C4-2B (cell line): ENCODE measurements around the gene HMGCS2.
A peak's percentile ranks its signal among the peaks of the same experiment; 100 is the strongest.

Experiments
- H3K27ac ChIP-seq: fragments of 450-650 bp; 2 replicates; pipeline ENCODE4 v1.5.1; 2017
- ZFX ChIP-seq: fragments of 450-650 bp; IDR thresholded peaks from 2 replicates; pipeline ENCODE4 v1.6.1; 2017
- TF ChIP-seq, protein P1 (sequence below): fragments of 450-650 bp; conservative IDR thresholded peaks from 2 replicates; pipeline ENCODE4 v1.5.1; 2017; ENCODE audit warnings: mild to moderate bottlenecking

Gene HMGCS2

DNA sequence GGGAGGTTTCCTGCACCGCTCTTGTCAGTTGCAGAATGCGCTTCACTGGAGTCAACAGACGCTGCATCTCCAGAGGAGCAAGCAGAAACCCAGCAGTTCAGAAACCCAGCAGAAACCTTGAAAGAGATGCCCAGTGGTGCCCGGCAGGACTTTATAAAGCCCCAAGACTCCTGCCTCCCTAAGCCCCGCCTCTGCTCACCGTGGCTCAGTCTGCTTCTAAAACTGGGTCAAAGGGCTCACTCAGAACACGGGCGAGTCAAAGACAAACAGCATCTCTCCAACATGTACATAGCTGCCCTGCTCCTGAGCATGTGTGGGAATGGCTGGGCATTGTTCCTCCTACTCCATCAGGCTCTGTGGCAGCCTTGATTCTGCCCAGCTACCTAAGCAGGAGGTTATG, at the start of gene HMGCS2:
Gene HMGCS2, minus strand, starts transcription at position 128 of the 400 bp plus-strand sequence. Its CDS starts 61 bp downstream, at position 67.
- TF ChIP-seq, protein P1, sequence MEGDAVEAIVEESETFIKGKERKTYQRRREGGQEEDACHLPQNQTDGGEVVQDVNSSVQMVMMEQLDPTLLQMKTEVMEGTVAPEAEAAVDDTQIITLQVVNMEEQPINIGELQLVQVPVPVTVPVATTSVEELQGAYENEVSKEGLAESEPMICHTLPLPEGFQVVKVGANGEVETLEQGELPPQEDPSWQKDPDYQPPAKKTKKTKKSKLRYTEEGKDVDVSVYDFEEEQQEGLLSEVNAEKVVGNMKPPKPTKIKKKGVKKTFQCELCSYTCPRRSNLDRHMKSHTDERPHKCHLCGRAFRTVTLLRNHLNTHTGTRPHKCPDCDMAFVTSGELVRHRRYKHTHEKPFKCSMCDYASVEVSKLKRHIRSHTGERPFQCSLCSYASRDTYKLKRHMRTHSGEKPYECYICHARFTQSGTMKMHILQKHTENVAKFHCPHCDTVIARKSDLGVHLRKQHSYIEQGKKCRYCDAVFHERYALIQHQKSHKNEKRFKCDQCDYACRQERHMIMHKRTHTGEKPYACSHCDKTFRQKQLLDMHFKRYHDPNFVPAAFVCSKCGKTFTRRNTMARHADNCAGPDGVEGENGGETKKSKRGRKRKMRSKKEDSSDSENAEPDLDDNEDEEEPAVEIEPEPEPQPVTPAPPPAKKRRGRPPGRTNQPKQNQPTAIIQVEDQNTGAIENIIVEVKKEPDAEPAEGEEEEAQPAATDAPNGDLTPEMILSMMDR, result no peak
- no peak for TF ChIP-seq ZFX
- peak within 1 kb of the TSS; percentile 15 for H3K27ac ChIP-seq

DNA sequence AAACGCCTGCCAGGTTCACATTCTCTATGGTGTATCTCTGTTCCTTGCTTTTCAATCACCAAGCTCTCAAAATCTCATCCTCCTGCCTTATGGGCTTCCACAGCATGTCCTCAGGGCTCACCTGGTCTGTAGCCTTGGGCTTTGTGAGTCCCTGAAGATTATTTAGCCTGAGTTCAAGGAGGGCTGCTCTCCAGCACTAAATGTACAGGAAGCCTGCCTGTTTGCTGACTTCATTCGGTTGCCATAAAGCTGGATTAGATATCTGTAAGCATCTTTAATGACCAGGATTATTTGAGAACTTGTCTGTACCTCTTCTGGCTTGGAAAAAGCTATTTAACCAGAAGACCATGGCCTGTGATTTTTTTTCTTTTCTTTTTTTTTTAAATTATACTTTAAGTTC, 49.5 kb upstream of the HMGCS2 start:
- no peak overlapping the region for H3K27ac ChIP-seq
- TF ChIP-seq, protein P1, result no peak
- TF ChIP-seq ZFX, result no peak

DNA sequence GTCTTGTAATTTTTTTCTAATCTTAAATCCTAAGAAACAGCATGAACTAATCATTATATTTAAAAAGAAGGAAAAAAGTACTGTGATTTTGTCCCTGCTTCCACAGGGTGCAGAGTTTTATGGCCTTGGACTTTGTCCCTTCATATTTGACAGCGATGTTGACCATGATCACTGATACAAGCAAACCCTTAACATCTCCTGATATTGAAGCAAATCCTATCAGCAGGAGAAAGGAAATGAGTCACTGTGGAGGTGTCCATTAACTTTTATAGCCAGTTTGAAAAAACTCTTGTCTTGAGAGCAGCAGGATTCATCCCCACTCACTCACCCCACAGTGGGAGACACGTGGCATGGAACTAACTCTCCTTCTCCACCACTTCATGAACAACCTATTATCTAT, 47.7 kb upstream of the HMGCS2 start:
- no peak overlapping the region for H3K27ac ChIP-seq
- TF ChIP-seq, protein P1, result no peak
- TF ChIP-seq ZFX, result no peak

DNA sequence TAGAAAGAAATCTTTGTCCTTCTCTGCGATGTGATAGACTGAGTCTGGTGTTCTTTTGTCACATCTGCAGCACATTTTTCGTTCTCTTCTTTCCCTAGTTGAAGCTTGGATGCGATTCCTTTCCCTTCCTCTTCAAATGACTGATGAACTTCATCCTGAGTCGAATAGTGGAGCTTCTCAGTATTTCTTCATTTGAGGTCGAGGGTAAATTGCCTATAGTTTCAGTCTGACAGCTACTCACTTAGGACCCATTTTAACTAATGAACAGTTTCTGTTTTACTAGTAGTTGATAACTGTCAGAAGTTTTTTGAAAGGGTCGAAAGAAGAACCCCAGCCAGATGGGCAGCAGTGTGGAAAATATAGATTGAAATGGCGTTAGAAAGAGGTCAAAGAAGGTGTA, 47.2 kb upstream of the HMGCS2 start:
- no peak overlapping the region for H3K27ac ChIP-seq
- TF ChIP-seq ZFX, result no peak
- TF ChIP-seq, protein P1, result no peak

DNA sequence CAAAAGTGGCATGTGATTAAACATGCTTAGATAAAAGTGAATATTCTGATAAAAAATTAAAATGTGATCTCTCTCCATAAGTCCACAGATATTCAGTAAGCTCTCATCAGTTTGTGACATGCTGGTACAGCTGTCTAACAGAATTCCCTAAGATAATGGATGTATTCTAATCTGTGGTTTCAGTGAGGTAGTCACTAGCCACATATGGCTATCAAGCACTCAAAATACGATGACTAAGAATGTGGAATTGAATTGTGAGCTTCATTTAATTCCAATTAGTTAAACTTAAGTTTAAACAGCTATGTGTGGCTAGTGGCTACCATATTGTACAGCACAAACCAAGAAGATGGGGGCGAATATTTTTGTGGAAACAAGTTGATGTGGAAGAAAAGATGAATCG, 46.7 kb upstream of the HMGCS2 start:
- H3K27ac ChIP-seq, result no peak overlapping the region
- TF ChIP-seq, protein P1, result no peak
- TF ChIP-seq ZFX, result no peak

DNA sequence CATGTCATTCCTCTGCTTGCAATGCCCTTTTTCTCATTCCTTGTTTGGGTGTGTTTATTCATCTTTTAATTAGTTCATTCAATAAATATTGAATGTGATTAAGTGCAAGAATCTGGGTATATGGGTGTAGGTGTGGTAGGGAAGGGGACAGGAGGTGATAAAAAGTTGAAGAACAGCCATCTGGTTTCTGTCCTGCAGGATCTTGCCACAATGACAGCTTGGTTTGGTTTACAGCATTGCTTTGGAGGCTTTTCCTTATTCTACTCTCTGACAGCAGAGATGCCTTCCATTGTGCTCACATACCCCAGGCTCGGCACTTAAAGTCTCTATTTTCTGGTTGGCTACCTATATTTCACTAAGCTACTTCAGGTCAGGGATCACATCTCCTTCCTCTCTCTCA, 45.6 kb upstream of the HMGCS2 start:
- no peak overlapping the region for H3K27ac ChIP-seq
- TF ChIP-seq, protein P1, result no peak
- no peak for TF ChIP-seq ZFX

DNA sequence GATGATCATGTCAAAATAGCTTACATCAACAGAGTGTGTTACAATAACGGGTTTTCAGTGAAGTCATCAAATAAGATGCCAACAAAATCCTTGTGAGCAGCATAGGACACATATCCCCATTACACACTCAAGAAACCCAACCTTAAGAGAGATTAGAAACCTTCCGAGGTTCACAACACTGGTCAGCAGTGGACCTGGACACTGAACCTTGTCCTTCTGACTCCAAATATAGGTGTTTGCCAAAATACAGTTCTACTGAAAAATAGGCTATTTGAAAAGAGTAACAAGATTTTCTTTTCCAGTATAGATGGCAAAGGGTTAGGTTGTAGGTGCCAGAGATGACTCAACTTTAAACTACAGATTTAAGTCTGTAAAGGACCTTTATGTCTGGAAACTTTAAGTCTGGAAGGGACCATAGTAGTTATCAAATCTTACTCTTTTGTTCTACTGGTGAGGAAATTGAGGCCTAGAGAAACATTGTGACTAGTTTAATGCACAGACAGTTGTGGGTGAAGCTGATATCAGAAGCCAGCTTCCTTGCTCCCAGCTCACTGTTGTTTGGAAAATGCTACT, 43.4 kb upstream of the HMGCS2 start:
- H3K27ac ChIP-seq, result no peak overlapping the region
- TF ChIP-seq ZFX, result no peak
- TF ChIP-seq, protein P1, result no peak
